Adrenal gland (tissue), 12 donors: ENCODE data around the gene GLRB. TPM values are rescaled to one million over a fixed set of nuclear protein-coding genes. Genes with fewer than 3 reads are reported as not detected.

Experiments used
- DNase-seq, 7 donors: peaks; one replicate each; pipeline ENCODE4 v3.0.0-alpha.2; 2019 to 2020
- H3K27ac ChIP-seq, 5 donors: fragments of 200-600 bp; sonication (generic) in 4 of 5; 1 replicate in 3 of 5; 2 replicates in 2 of 5; pipeline versions ENCODE4 v1.5.1 to v1.8.0; 2016 to 2020; ENCODE audit warnings: mild to moderate bottlenecking in 1 of 5
- H3K27me3 ChIP-seq: fragments of 200-600 bp; 2 replicates; pipeline ENCODE4 v1.8.0; 2021
- H3K36me3 ChIP-seq, 2 donors: fragments of 200-600 bp; replicated peaks in 1 of 2; 1 replicate in 1 of 2; 2 replicates in 1 of 2; pipeline versions ENCODE4 v1.5.1 to v1.8.0; 2018 to 2022
- H3K4me1 ChIP-seq, 2 donors: fragments of 200-600 bp; replicated peaks in 1 of 2; 1 replicate in 1 of 2; 2 replicates in 1 of 2; pipeline versions ENCODE4 v1.5.1 to v1.8.0; 2018 to 2021
- H3K4me3 ChIP-seq, 4 donors: fragments of 200-600 bp; sonication (generic) in 3 of 4; one replicate each; pipeline ENCODE4 v1.5.1; 2016 to 2018
- H3K9me3 ChIP-seq, 3 donors: fragments of 200-600 bp; sonication (generic) in 1 of 3; replicated peaks in 1 of 3; 1 replicate in 2 of 3; 2 replicates in 1 of 3; pipeline versions ENCODE4 v1.5.1 to v1.8.0; 2016 to 2021
- POLR2A ChIP-seq, 2 donors: fragments of 450-650 bp; IDR thresholded peaks; one replicate each; pipeline ENCODE4 v1.6.1; 2017; ENCODE audit warnings: antibody characterized with exemption in 2 of 2, mild to moderate bottlenecking in 2 of 2, moderate library complexity in 1 of 2
- WGBS, 4 donors: extraction: QIAGEN DNeasy Blood & Tissue Kit in 2 of 4; methylation state at CpG; one replicate each; pipeline versions ENCODE4 v1.1.5 to v1.1.7; 2013 to 2017; 5-methylcytosine and 5-hydroxymethylcytosine counted together
- intact Hi-C, 2 donors: fragments of 100-400 bp; cut with DNase I; formaldehyde crosslinking; loops; one replicate each; pipeline versions ENCODE4 v1.14.1 to v1.15.0; 2022 to 2023
- polyA plus RNA-seq, 3 donors: library from polyadenylated mRNA; stranded (reverse); fragments of 200-250 nt in 2 of 3; fragments of 350-450 nt in 1 of 3; fragmentation: Illumina TruSeq in 1 of 3; extraction: RNeasy Lipid Tissue Mini Kit (QIAGEN cat#74804) in 1 of 3; gene quantifications; one replicate each; pipeline ENCODE4 v1.2.3, GENCODE V29; 2013 to 2014
- small RNA-seq, 2 donors: library from RNA; depleted of rRNA; stranded (forward); fragments of <200 nt; gene quantifications; one replicate each; pipeline ENCODE3, GENCODE V24; 2016
- total RNA-seq, 9 donors: library from RNA; depleted of rRNA in 4 of 9; stranded (reverse); fragments of >200 nt in 4 of 9; fragments of 120-200 nt in 1 of 9; fragmentation: NEBNext Ultra II Directional in 1 of 9; extraction: Animal tissue kit (Norgen Biotek cat#: 25700) in 1 of 9; gene quantifications; one replicate each; pipeline versions ENCODE4 v1.1.0 to v1.2.4, GENCODE V29; 2013 to 2023
- TF ChIP-seq, protein P1 (sequence below), 6 experiments: fragments of 450-650 bp in 4 of 6; fragments of 200-600 bp in 2 of 6; sonication (generic) in 1 of 6; IDR thresholded peaks; 1 replicate in 5 of 6; 2 replicates in 1 of 6; pipeline versions ENCODE4 v1.5.1 to v1.8.0; 2016 to 2021; ENCODE audit warnings: antibody characterized with exemption in 6 of 6, mild to moderate bottlenecking in 2 of 6, moderate library complexity in 1 of 6
- donor health status: healthy with polysubstance abuse.
- donor health status: Bipolar disorder and iron deficiency.
- donor health status: DM: yes; HTN: yes; CAD: no.
- donor health status: DM: no; HTN: no; CAD: no.
- donor health status: DM: no; HTN: no; CAD: no.
- donor health status: DM: yes; HTN: yes; CAD: no.

Gene GLRB
- total and polyA plus RNA-seq, 12 donors: 1.7 to 12.7 (median 5.9) TPM

DNA sequence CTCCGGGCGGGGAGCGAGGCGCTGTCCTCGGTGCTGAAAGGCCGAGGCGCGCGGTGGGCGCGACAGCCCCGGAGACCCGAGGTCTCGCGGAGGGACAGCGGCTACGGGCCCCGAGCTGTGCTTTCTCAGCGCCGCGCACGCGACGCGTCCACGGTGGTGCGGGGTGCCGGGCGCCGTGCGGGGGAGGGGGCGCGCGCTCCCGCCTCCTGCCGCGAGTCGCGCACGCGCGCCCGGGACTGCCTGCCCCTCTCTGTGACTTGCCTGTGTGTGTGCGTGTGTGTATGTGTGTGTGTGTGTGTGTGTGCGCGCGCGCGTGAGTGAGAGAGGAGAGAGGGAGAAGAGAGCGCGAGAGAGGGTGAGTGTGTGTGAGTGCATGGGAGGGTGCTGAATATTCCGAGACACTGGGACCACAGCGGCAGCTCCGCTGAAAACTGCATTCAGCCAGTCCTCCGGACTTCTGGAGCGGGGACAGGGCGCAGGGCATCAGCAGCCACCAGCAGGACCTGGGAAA, 144.5 kb downstream of the GLRB start, which contains the start of gene GRIA2:
Gene GRIA2 (plus strand): TSS at position 358 of the 511 bp plus-strand sequence. CDS start 315 bp downstream, outside the sequence.
- Histone ChIP-seq H3K9me3 (no peaks in the 10 kb centered on the region), H3K36me3 (no peaks in the 10 kb centered on the region), H3K4me1 (peaks cover 0 to 9% of the 10 kb centered on the region in 2 donors), H3K4me3 (peak within 1 kb of the TSS in 1 of 4 donors; percentile 47), H3K27ac (peak within 1 kb of the TSS in 1 of 5 donors; percentile 72), H3K27me3 (peaks cover 34% of the 10 kb centered on the region)
- 3 to 25% (median 5%) methylated on average over 11 to 57 of the region's 57 CpGs for WGBS, 4 donors
- peak; percentile 34 to 76 (median 62) for DNase-seq
- intact Hi-C loops: no loop called here
- TF ChIP-seq POLR2A (IDR thresholded peaks at IDR 0.05): no peak
- TF ChIP-seq, protein P1, sequence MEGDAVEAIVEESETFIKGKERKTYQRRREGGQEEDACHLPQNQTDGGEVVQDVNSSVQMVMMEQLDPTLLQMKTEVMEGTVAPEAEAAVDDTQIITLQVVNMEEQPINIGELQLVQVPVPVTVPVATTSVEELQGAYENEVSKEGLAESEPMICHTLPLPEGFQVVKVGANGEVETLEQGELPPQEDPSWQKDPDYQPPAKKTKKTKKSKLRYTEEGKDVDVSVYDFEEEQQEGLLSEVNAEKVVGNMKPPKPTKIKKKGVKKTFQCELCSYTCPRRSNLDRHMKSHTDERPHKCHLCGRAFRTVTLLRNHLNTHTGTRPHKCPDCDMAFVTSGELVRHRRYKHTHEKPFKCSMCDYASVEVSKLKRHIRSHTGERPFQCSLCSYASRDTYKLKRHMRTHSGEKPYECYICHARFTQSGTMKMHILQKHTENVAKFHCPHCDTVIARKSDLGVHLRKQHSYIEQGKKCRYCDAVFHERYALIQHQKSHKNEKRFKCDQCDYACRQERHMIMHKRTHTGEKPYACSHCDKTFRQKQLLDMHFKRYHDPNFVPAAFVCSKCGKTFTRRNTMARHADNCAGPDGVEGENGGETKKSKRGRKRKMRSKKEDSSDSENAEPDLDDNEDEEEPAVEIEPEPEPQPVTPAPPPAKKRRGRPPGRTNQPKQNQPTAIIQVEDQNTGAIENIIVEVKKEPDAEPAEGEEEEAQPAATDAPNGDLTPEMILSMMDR (IDR thresholded peaks at IDR 0.05): no peak

DNA sequence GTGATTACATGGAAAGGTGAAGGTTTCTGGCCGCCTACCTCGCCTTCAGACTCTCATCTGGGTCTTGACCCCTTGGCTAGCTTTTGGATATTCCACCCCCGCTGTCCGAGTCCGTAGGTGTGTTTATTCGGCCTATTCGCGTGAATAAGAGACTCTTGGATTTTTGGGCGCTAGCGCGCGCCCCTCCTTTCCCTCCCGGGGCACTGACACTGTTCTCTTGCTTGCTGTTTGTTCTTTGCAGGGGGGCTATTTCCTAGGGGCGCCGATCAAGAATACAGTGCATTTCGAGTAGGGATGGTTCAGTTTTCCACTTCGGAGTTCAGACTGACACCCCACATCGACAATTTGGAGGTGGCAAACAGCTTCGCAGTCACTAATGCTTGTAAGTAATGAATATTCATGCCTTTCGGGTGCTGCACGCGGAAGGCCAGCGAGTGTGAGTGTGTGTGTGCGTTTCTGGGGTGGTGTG, 145.5 kb downstream of the GLRB start:
- Histone ChIP-seq H3K27me3 (peaks cover 34% of the 10 kb centered on the region), H3K36me3 (no peaks in the 10 kb centered on the region), H3K9me3 (peaks cover 0 to 3% (median 0%) of the 10 kb centered on the region in 3 donors), H3K4me3 (no peak overlapping the region), H3K4me1 (peaks cover 0 to 9% of the 10 kb centered on the region in 2 donors), H3K27ac (peak overlapping the region in 1 of 5 donors; percentile 72)
- intact Hi-C loops: no loop called here
- TF ChIP-seq POLR2A (IDR thresholded peaks at IDR 0.05): no peak
- TF ChIP-seq, protein P1 (IDR thresholded peaks at IDR 0.05): no peak
- DNase-seq: no peak
- 6 to 11% (median 8%) methylated on average over 21 to 24 of the region's 24 CpGs for WGBS, 4 donors

Small RNAs within 50 kb of the gene (small RNA-seq; reads per million reads assigned to genes)
- gene RF00019 (0 reads per million in 2 donors), gene RNU6-582P (0 reads per million in 2 donors)

Other genes starting within 250 kb of the GLRB start
- gene PDGFC, start 104.4 kb upstream of the GLRB start, total RNA-seq: 10 to 100 TPM in 8 of 9 donors, 1 to 10 TPM in 1; 8.1 to 77.2 (median 50.0) TPM
- gene PDGFC, start 104.4 kb upstream of the GLRB start, polyA plus RNA-seq: 10 to 100 TPM in 1 of 3 donors, 1 to 10 TPM in 2; 6.0 to 18.2 (median 7.6) TPM
- 10 to 100 TPM in 2 of 9 donors, 1 to 10 TPM in 3, under 1 TPM in 2, not detected in 2; 0.18 to 15.3 (median 3.3) TPM for gene GRIA2, start 144.6 kb downstream of the GLRB start, total RNA-seq
- gene GRIA2, start 144.6 kb downstream of the GLRB start, polyA plus RNA-seq: 1 to 10 TPM; 1.2 to 9.5 (median 3.9) TPM